Neural progenitor cell (in vitro differentiated cells): ENCODE results near the gene SND1.
"Not testable (repeated sequence)": the region's sequence is repeated elsewhere in the genome, so short reads cannot be mapped to it uniquely, and the experiment has no call there.

ENCODE experiments used
- EZH2phosphoT487 ChIP-seq: fragments of 200-600 bp; sonication (generic); IDR thresholded peaks from 2 replicates; pipeline ENCODE4 v1.6.1; 2017; ENCODE audit warnings: antibody characterized with exemption
- TF ChIP-seq, protein P1 (sequence below): fragments of 200-600 bp; sonication (generic); IDR thresholded peaks from 2 replicates; pipeline ENCODE4 v1.5.1; 2017; ENCODE audit warnings: antibody characterized with exemption, mild to moderate bottlenecking

DNA sequence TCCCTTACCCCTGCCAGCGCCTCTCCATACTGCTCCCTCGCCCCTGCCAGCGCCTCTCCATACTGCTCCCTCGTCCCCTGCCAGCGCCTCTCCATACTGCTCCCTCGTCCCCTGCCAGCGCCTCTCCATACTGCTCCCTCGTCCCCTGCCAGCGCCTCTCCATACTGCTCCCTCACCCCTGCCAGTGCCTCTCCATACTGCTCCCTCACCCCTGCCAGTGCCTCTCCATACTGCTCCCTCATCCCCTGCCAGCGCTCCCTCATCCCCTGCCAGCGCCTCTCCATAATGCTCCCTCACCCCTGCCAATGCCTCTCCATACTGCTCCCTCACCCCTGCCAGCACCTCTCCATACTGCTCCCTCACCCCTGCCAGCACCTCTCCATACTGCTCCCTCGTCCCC is 455.5 kb downstream of the SND1 start:
- TF ChIP-seq, protein P1, sequence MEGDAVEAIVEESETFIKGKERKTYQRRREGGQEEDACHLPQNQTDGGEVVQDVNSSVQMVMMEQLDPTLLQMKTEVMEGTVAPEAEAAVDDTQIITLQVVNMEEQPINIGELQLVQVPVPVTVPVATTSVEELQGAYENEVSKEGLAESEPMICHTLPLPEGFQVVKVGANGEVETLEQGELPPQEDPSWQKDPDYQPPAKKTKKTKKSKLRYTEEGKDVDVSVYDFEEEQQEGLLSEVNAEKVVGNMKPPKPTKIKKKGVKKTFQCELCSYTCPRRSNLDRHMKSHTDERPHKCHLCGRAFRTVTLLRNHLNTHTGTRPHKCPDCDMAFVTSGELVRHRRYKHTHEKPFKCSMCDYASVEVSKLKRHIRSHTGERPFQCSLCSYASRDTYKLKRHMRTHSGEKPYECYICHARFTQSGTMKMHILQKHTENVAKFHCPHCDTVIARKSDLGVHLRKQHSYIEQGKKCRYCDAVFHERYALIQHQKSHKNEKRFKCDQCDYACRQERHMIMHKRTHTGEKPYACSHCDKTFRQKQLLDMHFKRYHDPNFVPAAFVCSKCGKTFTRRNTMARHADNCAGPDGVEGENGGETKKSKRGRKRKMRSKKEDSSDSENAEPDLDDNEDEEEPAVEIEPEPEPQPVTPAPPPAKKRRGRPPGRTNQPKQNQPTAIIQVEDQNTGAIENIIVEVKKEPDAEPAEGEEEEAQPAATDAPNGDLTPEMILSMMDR = not testable (repeated sequence)
- not testable (repeated sequence) for TF ChIP-seq EZH2phosphoT487
